Neural cell (in vitro differentiated cells): Measurements from ENCODE around the gene ABI3BP.

Experiments used
- EP300 ChIP-seq: fragments of 450-650 bp; conservative IDR thresholded peaks from 2 replicates; pipeline ENCODE4 v1.6.1; 2014; ENCODE audit warnings: antibody characterized with exemption, mild to moderate bottlenecking, moderate library complexity; ENCODE audit not compliant: poor library complexity, severe bottlenecking
- EZH2 ChIP-seq: fragments of 200-600, 300-800 bp; shearing (Covaris generic), sonication (generic); IDR thresholded peaks from 2 replicates; pipeline ENCODE4 v1.6.1; 2014; ENCODE audit warnings: antibody characterized with exemption, low read length, borderline replicate concordance, mild to moderate bottlenecking; ENCODE audit not compliant: insufficient read depth, poor library complexity, severe bottlenecking
- POLR2AphosphoS5 ChIP-seq: IDR thresholded peaks from 2 replicates; pipeline ENCODE4 v1.6.1; 2012
- TAF1 ChIP-seq: IDR thresholded peaks from 2 replicates; pipeline ENCODE4 v1.6.1; 2012; ENCODE audit warnings: low read depth
- TF ChIP-seq, protein P1 (sequence below): fragments of 450-650 bp; IDR thresholded peaks from 2 replicates; pipeline ENCODE4 v1.5.1; 2014; ENCODE audit warnings: antibody characterized with exemption, mild to moderate bottlenecking, moderate library complexity; ENCODE audit not compliant: poor library complexity, severe bottlenecking

DNA sequence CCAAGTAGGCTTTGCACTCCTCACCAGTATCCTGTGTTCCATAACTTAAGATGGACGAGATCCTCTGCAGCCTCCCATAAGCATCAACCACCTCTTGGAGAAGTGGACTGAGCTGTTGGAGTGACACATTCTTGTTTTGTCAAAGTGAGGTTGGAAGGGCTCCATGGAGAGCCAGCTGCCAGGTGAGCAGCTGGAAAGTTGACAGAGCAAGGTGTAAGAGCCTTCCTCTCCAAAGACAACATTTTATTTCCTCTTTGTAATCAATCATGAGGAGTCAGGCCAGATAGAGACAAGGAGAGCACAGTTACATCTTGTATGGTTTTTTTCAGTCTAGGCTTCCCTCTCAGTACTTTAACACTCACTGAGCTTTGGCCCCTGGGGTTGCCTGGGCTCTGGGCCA lies 5.1 kb downstream of the ABI3BP start:
- TF ChIP-seq, protein P1, sequence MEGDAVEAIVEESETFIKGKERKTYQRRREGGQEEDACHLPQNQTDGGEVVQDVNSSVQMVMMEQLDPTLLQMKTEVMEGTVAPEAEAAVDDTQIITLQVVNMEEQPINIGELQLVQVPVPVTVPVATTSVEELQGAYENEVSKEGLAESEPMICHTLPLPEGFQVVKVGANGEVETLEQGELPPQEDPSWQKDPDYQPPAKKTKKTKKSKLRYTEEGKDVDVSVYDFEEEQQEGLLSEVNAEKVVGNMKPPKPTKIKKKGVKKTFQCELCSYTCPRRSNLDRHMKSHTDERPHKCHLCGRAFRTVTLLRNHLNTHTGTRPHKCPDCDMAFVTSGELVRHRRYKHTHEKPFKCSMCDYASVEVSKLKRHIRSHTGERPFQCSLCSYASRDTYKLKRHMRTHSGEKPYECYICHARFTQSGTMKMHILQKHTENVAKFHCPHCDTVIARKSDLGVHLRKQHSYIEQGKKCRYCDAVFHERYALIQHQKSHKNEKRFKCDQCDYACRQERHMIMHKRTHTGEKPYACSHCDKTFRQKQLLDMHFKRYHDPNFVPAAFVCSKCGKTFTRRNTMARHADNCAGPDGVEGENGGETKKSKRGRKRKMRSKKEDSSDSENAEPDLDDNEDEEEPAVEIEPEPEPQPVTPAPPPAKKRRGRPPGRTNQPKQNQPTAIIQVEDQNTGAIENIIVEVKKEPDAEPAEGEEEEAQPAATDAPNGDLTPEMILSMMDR, result no peak
- TF ChIP-seq EZH2, result no peak
- TF ChIP-seq EP300, result no peak
- TF ChIP-seq TAF1, result no peak
- TF ChIP-seq POLR2AphosphoS5, result no peak
